ENCODE data around the gene FBXL16.

DNA sequence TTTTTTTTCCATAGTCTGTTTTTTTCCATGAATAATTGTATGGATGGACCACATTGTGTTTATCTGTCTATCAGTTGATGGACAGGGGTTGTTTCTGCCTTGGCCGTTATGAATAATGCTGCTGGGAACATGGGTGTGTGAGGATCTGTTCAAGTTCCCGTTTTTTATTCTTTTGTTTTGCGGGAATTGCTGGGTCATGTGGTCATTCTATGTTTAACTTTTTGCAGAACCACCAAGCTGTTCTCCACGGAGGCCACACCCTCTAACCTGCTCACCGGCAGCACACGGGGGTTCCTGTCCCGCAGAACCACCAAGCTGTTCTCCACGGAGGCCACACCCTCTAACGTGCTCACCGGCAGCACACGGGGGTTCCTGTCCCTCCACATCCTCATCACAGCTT lies 49.1 kb upstream of the FBXL16 start:
- TF ChIP-seq, protein P1, sequence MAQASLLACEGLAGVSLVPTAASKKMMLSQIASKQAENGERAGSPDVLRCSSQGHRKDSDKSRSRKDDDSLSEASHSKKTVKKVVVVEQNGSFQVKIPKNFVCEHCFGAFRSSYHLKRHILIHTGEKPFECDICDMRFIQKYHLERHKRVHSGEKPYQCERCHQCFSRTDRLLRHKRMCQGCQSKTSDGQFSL (CRISPR knock-in tag; IDR thresholded peaks at IDR 0.05), result no peak
- TF ChIP-seq, protein P1 (tag; IDR thresholded peaks at IDR 0.05), result no peak
- TF ChIP-seq, protein P2, sequence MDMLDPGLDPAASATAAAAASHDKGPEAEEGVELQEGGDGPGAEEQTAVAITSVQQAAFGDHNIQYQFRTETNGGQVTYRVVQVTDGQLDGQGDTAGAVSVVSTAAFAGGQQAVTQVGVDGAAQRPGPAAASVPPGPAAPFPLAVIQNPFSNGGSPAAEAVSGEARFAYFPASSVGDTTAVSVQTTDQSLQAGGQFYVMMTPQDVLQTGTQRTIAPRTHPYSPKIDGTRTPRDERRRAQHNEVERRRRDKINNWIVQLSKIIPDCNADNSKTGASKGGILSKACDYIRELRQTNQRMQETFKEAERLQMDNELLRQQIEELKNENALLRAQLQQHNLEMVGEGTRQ (CRISPR knock-in tag; IDR thresholded peaks at IDR 0.05), result no peak; the same call in 1 of the 2 replicates
- TF ChIP-seq RAD21 (CRISPR knock-in tag; conservative IDR thresholded peaks at IDR 0.05 in 1 of 2, IDR thresholded peaks at IDR 0.05 in 1 of 2), result no peak
- no peak for TF ChIP-seq FOXA1 (IDR thresholded peaks at IDR 0.05; ENCODE audit: borderline replicate concordance)

All from K562 (cell line).